Ovary (tissue), 3 donors: ENCODE measurements around the gene DHRS11.

Source experiments
- EP300 ChIP-seq: sonication (generic); formaldehyde crosslinking; IDR thresholded peaks from one replicate; pipeline ENCODE4 v1.6.1; 2017; ENCODE audit warnings: antibody characterized with exemption
- POLR2A ChIP-seq: fragments of 450-650 bp; IDR thresholded peaks from one replicate; pipeline ENCODE4 v1.6.1; 2017; ENCODE audit warnings: antibody characterized with exemption, mild to moderate bottlenecking, moderate library complexity
- TF ChIP-seq, protein P1 (sequence below), 3 donors: fragments of 450-650 bp in 2 of 3; fragments of 200-600 bp in 1 of 3; IDR thresholded peaks; one replicate each; pipeline versions ENCODE4 v1.5.1 to v1.8.0; 2016 to 2022; ENCODE audit warnings: antibody characterized with exemption in 3 of 3, mild to moderate bottlenecking in 1 of 3
- donor health status: DM: no; HTN: no; CAD: no.

DNA sequence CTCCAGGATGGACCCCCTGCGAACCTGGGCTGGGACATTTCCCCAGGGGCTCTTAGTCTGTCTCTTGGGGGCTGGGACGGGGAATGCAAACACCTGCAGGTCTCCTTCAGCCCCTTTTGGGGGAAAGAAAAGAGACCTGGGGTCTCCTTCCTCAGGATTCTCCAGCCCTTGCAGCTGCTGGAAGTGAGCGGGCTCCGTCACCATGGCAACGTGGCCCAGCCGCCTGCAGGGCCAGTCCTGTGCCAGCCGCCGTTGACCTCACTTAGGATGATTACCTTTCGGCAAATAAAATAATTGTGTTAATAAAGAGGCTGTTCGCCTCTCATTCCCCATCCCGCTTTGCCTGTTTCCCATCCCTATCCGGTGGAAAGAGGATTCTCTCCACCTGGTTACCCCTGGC is 35.4 kb downstream of the DHRS11 start:
- TF ChIP-seq POLR2A (no peak), EP300 (no peak)
- TF ChIP-seq, protein P1, sequence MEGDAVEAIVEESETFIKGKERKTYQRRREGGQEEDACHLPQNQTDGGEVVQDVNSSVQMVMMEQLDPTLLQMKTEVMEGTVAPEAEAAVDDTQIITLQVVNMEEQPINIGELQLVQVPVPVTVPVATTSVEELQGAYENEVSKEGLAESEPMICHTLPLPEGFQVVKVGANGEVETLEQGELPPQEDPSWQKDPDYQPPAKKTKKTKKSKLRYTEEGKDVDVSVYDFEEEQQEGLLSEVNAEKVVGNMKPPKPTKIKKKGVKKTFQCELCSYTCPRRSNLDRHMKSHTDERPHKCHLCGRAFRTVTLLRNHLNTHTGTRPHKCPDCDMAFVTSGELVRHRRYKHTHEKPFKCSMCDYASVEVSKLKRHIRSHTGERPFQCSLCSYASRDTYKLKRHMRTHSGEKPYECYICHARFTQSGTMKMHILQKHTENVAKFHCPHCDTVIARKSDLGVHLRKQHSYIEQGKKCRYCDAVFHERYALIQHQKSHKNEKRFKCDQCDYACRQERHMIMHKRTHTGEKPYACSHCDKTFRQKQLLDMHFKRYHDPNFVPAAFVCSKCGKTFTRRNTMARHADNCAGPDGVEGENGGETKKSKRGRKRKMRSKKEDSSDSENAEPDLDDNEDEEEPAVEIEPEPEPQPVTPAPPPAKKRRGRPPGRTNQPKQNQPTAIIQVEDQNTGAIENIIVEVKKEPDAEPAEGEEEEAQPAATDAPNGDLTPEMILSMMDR (IDR thresholded peaks at IDR 0.05): no peak
